OCI-LY1 (cell line): Measurements from ENCODE around the gene PTPRG.

Source experiments
- H2AFZ ChIP-seq: fragments of 200-600 bp; sonication (generic), shearing (Covaris generic); 2 replicates; pipeline ENCODE4 v1.6.0; 2014; ENCODE audit warnings: antibody characterized with exemption, mild to moderate bottlenecking, low read length
- H3F3A ChIP-seq: fragments of 200-600 bp; sonication (generic), shearing (Covaris generic); 2 replicates; pipeline ENCODE4 v1.6.0; 2014; ENCODE audit warnings: mild to moderate bottlenecking, antibody characterized with exemption, low read length, moderate library complexity; ENCODE audit not compliant: insufficient read depth
- H3K27ac ChIP-seq: fragments of 200-600 bp; sonication (generic); 2 replicates; pipeline ENCODE4 v1.5.1; 2014; ENCODE audit warnings: low read length, mixed run types, mild to moderate bottlenecking, low read depth; ENCODE audit not compliant: poor library complexity, severe bottlenecking
- H3K27me3 ChIP-seq: fragments of 200-600 bp; sonication (generic); 2 replicates; pipeline ENCODE4 v1.6.0; 2014; ENCODE audit warnings: antibody characterized with exemption, mild to moderate bottlenecking, low read length, moderate library complexity; ENCODE audit not compliant: insufficient read depth
- H3K36me3 ChIP-seq: fragments of 200-600 bp; sonication (generic); 2 replicates; pipeline ENCODE4 v1.6.1; 2014; ENCODE audit warnings: mild to moderate bottlenecking, antibody characterized with exemption, low read length, moderate library complexity, mixed read lengths; ENCODE audit not compliant: insufficient read depth
- H3K4me1 ChIP-seq: fragments of 200-600 bp; sonication (generic); 2 replicates; pipeline ENCODE4 v1.5.1; 2014; ENCODE audit warnings: mild to moderate bottlenecking, low read length, moderate library complexity; ENCODE audit not compliant: insufficient read depth, severe bottlenecking
- H3K4me2 ChIP-seq: fragments of 200-600 bp; sonication (generic), shearing (Covaris generic); 2 replicates; pipeline ENCODE4 v1.6.1; 2014; ENCODE audit warnings: low read length
- H3K4me3 ChIP-seq: fragments of 200-600 bp; sonication (generic); 2 replicates; pipeline ENCODE4 v1.5.1; 2014; ENCODE audit warnings: low read length, low read depth, mild to moderate bottlenecking, mixed read lengths; ENCODE audit not compliant: poor library complexity, severe bottlenecking
- H3K79me2 ChIP-seq: fragments of 200-600 bp; shearing (Covaris generic); 2 replicates; pipeline ENCODE4 v1.6.1; 2016; ENCODE audit warnings: mixed run types, low read length, mixed read lengths; ENCODE audit not compliant: insufficient read depth
- H3K9ac ChIP-seq: fragments of 200-600 bp; sonication (generic), shearing (Covaris generic); 2 replicates; pipeline ENCODE4 v1.6.1; 2014; ENCODE audit warnings: mild to moderate bottlenecking, low read length, mixed read lengths
- H3K9me2 ChIP-seq: fragments of 200-600 bp; sonication (generic), shearing (Covaris generic); 2 replicates; pipeline ENCODE4 v1.6.1; 2014; ENCODE audit warnings: low read depth, mild to moderate bottlenecking, low read length, mixed read lengths
- H3K9me3 ChIP-seq: fragments of 200-600 bp; shearing (Covaris generic); 2 replicates; pipeline ENCODE4 v1.6.1; 2014; ENCODE audit warnings: low read length, mixed read lengths
- H4K20me1 ChIP-seq: fragments of 200-600 bp; sonication (generic), shearing (Covaris generic); 2 replicates; pipeline ENCODE4 v1.6.0; 2016; ENCODE audit warnings: mild to moderate bottlenecking, low read length; ENCODE audit not compliant: insufficient read depth
- CTCF ChIP-seq: fragments of 200-600 bp; sonication (generic), shearing (Covaris generic); IDR thresholded peaks from 2 replicates; pipeline ENCODE4 v1.5.1; 2017; ENCODE audit warnings: mild to moderate bottlenecking, antibody characterized with exemption, low read length, moderate library complexity, mixed read lengths
- EZH2 ChIP-seq: fragments of 200-600 bp; sonication (generic), shearing (Covaris generic); IDR thresholded peaks from 2 replicates; pipeline ENCODE4 v1.8.0; 2017; ENCODE audit warnings: borderline replicate concordance, mixed run types, mild to moderate bottlenecking, antibody characterized with exemption, low read length, moderate library complexity, mixed read lengths

PTPRG gene

DNA sequence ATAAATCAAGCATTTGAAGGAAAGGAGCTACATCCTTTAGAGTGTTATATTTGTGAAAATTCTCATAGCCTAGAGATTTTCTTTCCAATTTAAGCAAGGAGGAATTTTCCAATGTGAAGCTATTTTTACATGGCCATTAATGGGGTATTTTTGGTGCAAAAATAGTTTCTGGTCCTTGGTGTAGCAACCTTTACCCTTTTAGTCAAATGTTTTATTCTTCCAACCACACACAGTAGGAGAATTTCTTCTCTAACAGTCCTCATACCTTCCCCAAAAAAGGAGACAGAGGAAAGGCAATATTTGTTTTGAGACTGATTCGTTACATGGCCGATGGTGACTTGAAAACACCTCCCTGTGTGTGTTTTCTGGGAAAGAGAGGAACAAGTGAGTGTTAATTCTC lies 261.2 kb downstream of the PTPRG start:
- Histone ChIP-seq H3K27ac (no peak overlapping the region), H3K9ac (no peak overlapping the region), H3K36me3 (no peaks in the 10 kb centered on the region), H3K9me3 (no peaks in the 10 kb centered on the region), H2AFZ (no peak overlapping the region), H4K20me1 (no peaks in the 10 kb centered on the region), H3F3A (no peaks in the 10 kb centered on the region), H3K4me3 (no peak overlapping the region), H3K79me2 (no peaks in the 10 kb centered on the region), H3K4me1 (no peaks in the 10 kb centered on the region), H3K4me2 (no peak overlapping the region), H3K27me3 (no peaks in the 10 kb centered on the region), H3K9me2 (no peaks in the 10 kb centered on the region)
- no peak for TF ChIP-seq CTCF
- TF ChIP-seq EZH2 = no peak

GRCh38 chr3:61824553-61825135 lies 263.3 kb downstream of the PTPRG start:
- Histone ChIP-seq H3K36me3 (no peaks in the 10 kb centered on the region), H3F3A (no peaks in the 10 kb centered on the region), H3K27me3 (no peaks in the 10 kb centered on the region), H3K79me2 (no peaks in the 10 kb centered on the region), H3K4me1 (no peaks in the 10 kb centered on the region), H3K4me2 (no peak overlapping the region), H3K27ac (no peak overlapping the region), H3K9ac (no peak overlapping the region), H4K20me1 (no peaks in the 10 kb centered on the region), H3K9me3 (no peaks in the 10 kb centered on the region), H3K4me3 (no peak overlapping the region), H2AFZ (no peak overlapping the region), H3K9me2 (no peaks in the 10 kb centered on the region)
- no peak for TF ChIP-seq CTCF
- no peak for TF ChIP-seq EZH2

- Histone ChIP-seq H2AFZ (no peak overlapping the region), H3K9me2 (no peaks in the 10 kb centered on the region), H3K36me3 (no peaks in the 10 kb centered on the region), H3K27ac (no peak overlapping the region), H3K4me1 (no peaks in the 10 kb centered on the region), H3K9ac (no peak overlapping the region), H3K79me2 (no peaks in the 10 kb centered on the region), H3K9me3 (no peaks in the 10 kb centered on the region), H3K4me2 (no peak overlapping the region), H3F3A (no peaks in the 10 kb centered on the region), H4K20me1 (no peaks in the 10 kb centered on the region), H3K4me3 (no peak overlapping the region), H3K27me3 (no peaks in the 10 kb centered on the region)
- TF ChIP-seq CTCF (no peak), EZH2 (no peak)
Observed at GRCh38 chr3:61826161-61826560, 264.8 kb downstream of the PTPRG start.
